GM18870 (cell line): Measurements from ENCODE around the gene ALDH4A1.
"Not testable (repeated sequence)": the region's sequence is repeated elsewhere in the genome, so short reads cannot be mapped to it uniquely, and the experiment has no call there.

Experiments used
- ATAC-seq: cut with Tn5 transposase; IDR thresholded peaks from one replicate; pipeline ENCODE4 v1.9.1; 2021; ENCODE audit warnings: moderate library complexity; ENCODE audit not compliant: unreplicated experiment

The ALDH4A1 gene

GRCh38 chr1:18901147-18901951, 1.0 kb downstream of the ALDH4A1 start:
- ATAC-seq, result no peak

- no peak for ATAC-seq
Measured at GRCh38 chr1:18900303-18900841, 2.0 kb downstream of the ALDH4A1 start.

- no peak for ATAC-seq
Measured at GRCh38 chr1:18899363-18900049, 2.8 kb downstream of the ALDH4A1 start.

GRCh38 chr1:18898567-18898966, 3.8 kb downstream of the ALDH4A1 start:
- ATAC-seq, result no peak

- no peak for ATAC-seq
Measured at GRCh38 chr1:18895317-18895716, 7.0 kb downstream of the ALDH4A1 start.

- ATAC-seq, result no peak
Measured at GRCh38 chr1:18893120-18893519, 9.2 kb downstream of the ALDH4A1 start.

GRCh38 chr1:18891858-18892257, 10.5 kb downstream of the ALDH4A1 start:
- not testable (repeated sequence) for ATAC-seq

GRCh38 chr1:18891426-18891780, 11.0 kb downstream of the ALDH4A1 start:
- ATAC-seq, result no peak

- ATAC-seq, result no peak
Measured at GRCh38 chr1:18890706-18891425, 11.5 kb downstream of the ALDH4A1 start.

GRCh38 chr1:18886003-18886335, 16.4 kb downstream of the ALDH4A1 start:
- ATAC-seq, result no peak

GRCh38 chr1:18885311-18886002, 16.9 kb downstream of the ALDH4A1 start:
- no peak for ATAC-seq

GRCh38 chr1:18884727-18885126, 17.6 kb downstream of the ALDH4A1 start:
- no peak for ATAC-seq

- ATAC-seq, result no peak
Measured at GRCh38 chr1:18884419-18884717, 18.0 kb downstream of the ALDH4A1 start.

GRCh38 chr1:18883636-18884418, 18.5 kb downstream of the ALDH4A1 start:
- ATAC-seq, result no peak

- no peak for ATAC-seq
Measured at GRCh38 chr1:18883079-18883478, 19.3 kb downstream of the ALDH4A1 start.

- ATAC-seq, result no peak
Measured at GRCh38 chr1:18882486-18882885, 19.9 kb downstream of the ALDH4A1 start.

GRCh38 chr1:18881642-18882431, 20.5 kb downstream of the ALDH4A1 start:
- no peak for ATAC-seq

GRCh38 chr1:18881164-18881563, 21.2 kb downstream of the ALDH4A1 start:
- no peak for ATAC-seq

- no peak for ATAC-seq
Measured at GRCh38 chr1:18880585-18880984, 21.8 kb downstream of the ALDH4A1 start.
